ENCODE measurements around the gene ANKRD11. TPM values are rescaled to one million over a fixed set of nuclear protein-coding genes. Genes with fewer than 3 reads are reported as not detected.
"Not testable (repeated sequence)": the region's sequence is repeated elsewhere in the genome, so short reads cannot be mapped to it uniquely, and the experiment has no call there.

Gene ANKRD11
- total RNA-seq, 1 experiment from 2014 or later: 266 TPM

GRCh38 chr16:89390224-89390583 is 100.2 kb downstream of the ANKRD11 start:
- intact Hi-C loops (cut with micrococcal nuclease); BruUV-seq (replicated peaks); RAD21 ChIA-PET (ENCODE audit: low non-redundant PET in 1 of 2, low total read pairs in 2 of 2, uncharacterized antibody in 2 of 2, unreplicated experiment in 2 of 2): not testable (repeated sequence)

GRCh38 chr16:89389504-89390223 is 100.7 kb downstream of the ANKRD11 start:
- RAD21 ChIA-PET (ENCODE audit: low non-redundant PET in 1 of 2, low total read pairs in 2 of 2, uncharacterized antibody in 2 of 2, unreplicated experiment in 2 of 2); H3K9me2 ChIP-seq (ENCODE audit: insufficient read depth); CTCF ChIA-PET; intact Hi-C loops (cut with micrococcal nuclease); H3K36me3 ChIP-seq (ENCODE audit: control insufficient read depth in 1 of 2, insufficient read depth in 2 of 2, low read length in 2 of 2); H3K4me2 ChIP-seq (ENCODE audit: low read length); H3K9ac ChIP-seq (ENCODE audit: low read length); H3K27ac ChIP-seq (ENCODE audit: low read depth, low read length); DNase-seq (ENCODE audit: low read depth, low spot score); ATAC-seq; H3K4me1 ChIP-seq (ENCODE audit: control insufficient read depth in 1 of 2, insufficient read depth in 2 of 2, low read length in 2 of 2); H3K9me3 ChIP-seq (ENCODE audit: control insufficient read depth in 1 of 2, insufficient read depth in 1 of 2, low read depth in 1 of 2, low read length in 2 of 2); H2AFZ ChIP-seq (ENCODE audit: low read depth, low read length, poor library complexity, severe bottlenecking); H3K4me3 ChIP-seq (replicated peaks in 1 of 2; ENCODE audit: low read depth in 1 of 2, low read length in 2 of 2); BruUV-seq (replicated peaks); H3K27me3 ChIP-seq (ENCODE audit: insufficient read depth, low read length); POLR2A ChIA-PET: not testable (repeated sequence)
- peaks cover 46% of the 10 kb centered on the region; the same call in 1 of the 2 replicates for H4K20me1 ChIP-seq (ENCODE audit: insufficient read depth)
- H3K79me2 ChIP-seq (ENCODE audit: insufficient read depth, low read length): peaks cover 96% of the 10 kb centered on the region

More at GRCh38 chr16:89390224-89390583, 100.2 kb downstream of the ANKRD11 start:
- H3K4me1 ChIP-seq (ENCODE audit: control insufficient read depth in 1 of 2, insufficient read depth in 2 of 2, low read length in 2 of 2); H2AFZ ChIP-seq (ENCODE audit: low read depth, low read length, poor library complexity, severe bottlenecking); H3K27ac ChIP-seq (ENCODE audit: low read depth, low read length); CTCF ChIA-PET; H3K4me3 ChIP-seq (replicated peaks in 1 of 2; ENCODE audit: low read depth in 1 of 2, low read length in 2 of 2); DNase-seq (ENCODE audit: low read depth, low spot score); H3K36me3 ChIP-seq (ENCODE audit: control insufficient read depth in 1 of 2, insufficient read depth in 2 of 2, low read length in 2 of 2); ATAC-seq; H3K9me2 ChIP-seq (ENCODE audit: insufficient read depth); H3K9me3 ChIP-seq (ENCODE audit: control insufficient read depth in 1 of 2, insufficient read depth in 1 of 2, low read depth in 1 of 2, low read length in 2 of 2); H3K4me2 ChIP-seq (ENCODE audit: low read length); H3K27me3 ChIP-seq (ENCODE audit: insufficient read depth, low read length); H3K9ac ChIP-seq (ENCODE audit: low read length); POLR2A ChIA-PET: not testable (repeated sequence)
- Histone ChIP-seq H4K20me1 (ENCODE audit: insufficient read depth) (peaks cover 51% of the 10 kb centered on the region; the same call in 1 of the 2 replicates), H3K79me2 (ENCODE audit: insufficient read depth, low read length) (peaks cover 96% of the 10 kb centered on the region)

GRCh38 chr16:89388536-89388935 is 101.8 kb downstream of the ANKRD11 start:
- no peak for DNase-seq (ENCODE audit: low read depth, low spot score)
- Histone ChIP-seq H3K27ac (ENCODE audit: low read depth, low read length) (no peak overlapping the region), H3K9ac (ENCODE audit: low read length) (no peak overlapping the region), H3K4me3 (replicated peaks in 1 of 2; ENCODE audit: low read depth in 1 of 2, low read length in 2 of 2) (no peak overlapping the region), H2AFZ (ENCODE audit: low read depth, low read length, poor library complexity, severe bottlenecking) (no peak overlapping the region), H3K27me3 (ENCODE audit: insufficient read depth, low read length) (no peaks in the 10 kb centered on the region), H3K9me2 (ENCODE audit: insufficient read depth) (no peaks in the 10 kb centered on the region), H3K36me3 (ENCODE audit: control insufficient read depth in 1 of 2, insufficient read depth in 2 of 2, low read length in 2 of 2) (no peaks in the 10 kb centered on the region), H4K20me1 (ENCODE audit: insufficient read depth) (peaks cover 42% of the 10 kb centered on the region; the same call in 1 of the 2 replicates), H3K4me2 (ENCODE audit: low read length) (no peak overlapping the region), H3K9me3 (ENCODE audit: control insufficient read depth in 1 of 2, insufficient read depth in 1 of 2, low read depth in 1 of 2, low read length in 2 of 2) (no peaks in the 10 kb centered on the region), H3K79me2 (ENCODE audit: insufficient read depth, low read length) (peaks cover 96% of the 10 kb centered on the region), H3K4me1 (ENCODE audit: control insufficient read depth in 1 of 2, insufficient read depth in 2 of 2, low read length in 2 of 2) (peaks cover 0 to 12% of the 10 kb centered on the region in 2 experiments; a peak in 1 of 4 replicates)
- ChIA-PET POLR2A (no interaction called here), RAD21 (ENCODE audit: low non-redundant PET in 1 of 2, low total read pairs in 2 of 2, uncharacterized antibody in 2 of 2, unreplicated experiment in 2 of 2) (no interaction called here), CTCF (no interaction called here)
- no peak for ATAC-seq
- no TSS peak for BruUV-seq (replicated peaks)
- intact Hi-C loops (cut with micrococcal nuclease): no loop called here
- TF ChIP-seq FOSL1 (IDR thresholded peaks at IDR 0.05; ENCODE audit: low read depth): no peak
- no peak for TF ChIP-seq ZBTB33 (IDR thresholded peaks at IDR 0.05; ENCODE audit: extremely low read depth, insufficient replicate concordance, low read length)
- TF ChIP-seq POLR2A (IDR thresholded peaks at IDR 0.05; ENCODE audit: borderline replicate concordance, extremely low read depth, insufficient read depth, insufficient read length): no peak
- TF ChIP-seq CBX3 (IDR thresholded peaks at IDR 0.05; ENCODE audit: low read depth): no peak
- TF ChIP-seq ATF3 (IDR thresholded peaks at IDR 0.05): no peak
- TF ChIP-seq SIN3A (IDR thresholded peaks at IDR 0.05; ENCODE audit: low read depth): no peak
- TF ChIP-seq SRF (IDR thresholded peaks at IDR 0.05; ENCODE audit: low read depth): no peak
- no peak for TF ChIP-seq RAD21 (IDR thresholded peaks at IDR 0.05; ENCODE audit: low read depth)
- no peak for TF ChIP-seq CEBPB (IDR thresholded peaks at IDR 0.05; ENCODE audit: low read depth)

Measured in HCT116 (cell line).